ENCODE data around the gene TNFAIP3.
A peak's percentile ranks its signal among the peaks of the same experiment; 100 is the strongest.
"Not testable (repeated sequence)": the region's sequence is repeated elsewhere in the genome, so short reads cannot be mapped to it uniquely, and the experiment has no call there.

The TNFAIP3 gene

DNA sequence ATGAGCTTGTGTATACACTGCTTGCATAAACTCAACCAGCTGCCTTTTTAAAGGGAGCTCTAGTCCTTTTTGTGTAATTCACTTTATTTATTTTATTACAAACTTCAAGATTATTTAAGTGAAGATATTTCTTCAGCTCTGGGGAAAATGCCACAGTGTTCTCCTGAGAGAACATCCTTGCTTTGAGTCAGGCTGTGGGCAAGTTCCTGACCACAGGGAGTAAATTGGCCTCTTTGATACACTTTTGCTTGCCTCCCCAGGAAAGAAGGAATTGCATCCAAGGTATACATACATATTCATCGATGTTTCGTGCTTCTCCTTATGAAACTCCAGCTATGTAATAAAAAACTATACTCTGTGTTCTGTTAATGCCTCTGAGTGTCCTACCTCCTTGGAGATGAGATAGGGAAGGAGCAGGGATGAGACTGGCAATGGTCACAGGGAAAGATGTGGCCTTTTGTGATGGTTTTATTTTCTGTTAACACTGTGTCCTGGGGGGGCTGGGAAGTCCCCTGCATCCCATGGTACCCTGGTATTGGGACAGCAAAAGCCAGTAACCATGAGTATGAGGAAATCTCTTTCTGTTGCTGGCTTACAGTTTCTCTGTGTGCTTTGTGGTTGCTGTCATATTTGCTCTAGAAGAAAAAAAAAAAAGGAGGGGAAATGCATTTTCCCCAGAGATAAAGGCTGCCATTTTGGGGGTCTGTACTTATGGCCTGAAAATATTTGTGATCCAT lies 15.3 kb downstream of the TNFAIP3 start:
- peak overlapping the region; percentile 11; the same call in 1 of the 2 replicates for H3K9ac ChIP-seq (ENCODE audit: low read depth, low read length)
- H3K4me1 ChIP-seq (ENCODE audit: insufficient read depth, low read length): peaks cover 66% of the 10 kb centered on the region
- no peaks in the 10 kb centered on the region for H3K27me3 ChIP-seq (ENCODE audit: insufficient read depth, low read length, poor library complexity)
- H4K20me1 ChIP-seq (ENCODE audit: insufficient read depth, low read length): peaks cover 8% of the 10 kb centered on the region
- ATAC-seq (ENCODE audit: insufficient read depth, low read depth) (peak; percentile 69), DNase-seq (peak; percentile 34)
- peaks cover 62% of the 10 kb centered on the region for H3K36me3 ChIP-seq (ENCODE audit: insufficient read depth, low read length)
- no peak overlapping the region for H3K4me2 ChIP-seq (ENCODE audit: insufficient read depth, low read length)
- no peaks in the 10 kb centered on the region for H3K9me3 ChIP-seq (ENCODE audit: insufficient read depth, low read length, severe bottlenecking)
- TF ChIP-seq, protein P1, sequence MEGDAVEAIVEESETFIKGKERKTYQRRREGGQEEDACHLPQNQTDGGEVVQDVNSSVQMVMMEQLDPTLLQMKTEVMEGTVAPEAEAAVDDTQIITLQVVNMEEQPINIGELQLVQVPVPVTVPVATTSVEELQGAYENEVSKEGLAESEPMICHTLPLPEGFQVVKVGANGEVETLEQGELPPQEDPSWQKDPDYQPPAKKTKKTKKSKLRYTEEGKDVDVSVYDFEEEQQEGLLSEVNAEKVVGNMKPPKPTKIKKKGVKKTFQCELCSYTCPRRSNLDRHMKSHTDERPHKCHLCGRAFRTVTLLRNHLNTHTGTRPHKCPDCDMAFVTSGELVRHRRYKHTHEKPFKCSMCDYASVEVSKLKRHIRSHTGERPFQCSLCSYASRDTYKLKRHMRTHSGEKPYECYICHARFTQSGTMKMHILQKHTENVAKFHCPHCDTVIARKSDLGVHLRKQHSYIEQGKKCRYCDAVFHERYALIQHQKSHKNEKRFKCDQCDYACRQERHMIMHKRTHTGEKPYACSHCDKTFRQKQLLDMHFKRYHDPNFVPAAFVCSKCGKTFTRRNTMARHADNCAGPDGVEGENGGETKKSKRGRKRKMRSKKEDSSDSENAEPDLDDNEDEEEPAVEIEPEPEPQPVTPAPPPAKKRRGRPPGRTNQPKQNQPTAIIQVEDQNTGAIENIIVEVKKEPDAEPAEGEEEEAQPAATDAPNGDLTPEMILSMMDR (IDR thresholded peaks at IDR 0.05; ENCODE audit: borderline replicate concordance, extremely low read depth, low read length, poor library complexity, severe bottlenecking): no peak
- peaks cover 29% of the 10 kb centered on the region for H3K79me2 ChIP-seq (ENCODE audit: insufficient read depth, low read length)
- no peak overlapping the region for H2AFZ ChIP-seq (ENCODE audit: low read depth, low read length)
- H3K4me3 ChIP-seq (ENCODE audit: low read depth in 1 of 2, low read length in 2 of 2): no peak overlapping the region
- H3K27ac ChIP-seq (ENCODE audit: low read length): peak overlapping the region; percentile 75

DNA sequence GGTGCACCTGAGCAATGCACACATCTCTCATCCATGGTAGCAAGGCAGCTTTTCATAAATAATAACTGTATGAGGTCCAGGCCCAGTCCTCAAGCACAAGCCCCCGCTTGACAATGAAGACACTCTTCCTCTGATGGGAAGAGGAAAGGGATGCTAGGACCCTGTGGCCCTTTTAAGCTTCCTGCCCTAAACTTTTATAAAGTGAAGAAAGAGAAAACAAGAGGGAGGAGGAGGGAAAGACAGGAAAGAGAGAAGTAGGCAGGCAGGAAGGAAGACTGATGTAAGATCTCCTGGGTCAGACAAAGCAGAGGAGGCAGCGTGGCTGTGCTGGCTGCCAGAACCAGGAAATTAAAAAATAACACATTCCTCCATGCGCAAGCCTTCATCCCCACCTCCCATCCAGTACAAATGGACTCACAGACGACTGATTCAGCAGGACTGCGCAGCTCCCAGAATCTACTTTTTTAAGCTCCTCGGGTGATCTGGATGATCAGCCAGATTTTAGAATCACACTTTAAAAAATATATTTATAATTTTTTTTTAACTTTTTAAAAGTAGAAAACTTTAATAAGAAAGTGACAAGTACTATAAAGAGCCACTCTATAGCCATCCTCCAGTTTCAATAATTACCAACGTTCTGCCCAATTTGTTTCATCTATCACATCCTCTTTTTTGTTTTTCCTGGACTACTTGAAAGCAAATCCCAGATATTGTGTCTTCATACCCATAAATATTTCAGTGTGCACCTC lies 16.5 kb downstream of the TNFAIP3 start:
- Histone ChIP-seq H3K9ac (ENCODE audit: low read depth, low read length) (peak overlapping the region; percentile 19; the same call in 1 of the 2 replicates), H4K20me1 (ENCODE audit: insufficient read depth, low read length) (peaks cover 8% of the 10 kb centered on the region), H3K27ac (ENCODE audit: low read length) (peak overlapping the region; percentile 79), H3K9me3 (ENCODE audit: insufficient read depth, low read length, severe bottlenecking) (no peaks in the 10 kb centered on the region), H3K4me1 (ENCODE audit: insufficient read depth, low read length) (peaks cover 59% of the 10 kb centered on the region), H3K4me2 (ENCODE audit: insufficient read depth, low read length) (peak overlapping the region; percentile 9; the same call in 1 of the 2 replicates), H3K4me3 (ENCODE audit: low read depth in 1 of 2, low read length in 2 of 2) (no peak overlapping the region), H3K79me2 (ENCODE audit: insufficient read depth, low read length) (peaks cover 18% of the 10 kb centered on the region), H3K27me3 (ENCODE audit: insufficient read depth, low read length, poor library complexity) (no peaks in the 10 kb centered on the region), H3K36me3 (ENCODE audit: insufficient read depth, low read length) (peaks cover 50% of the 10 kb centered on the region), H2AFZ (ENCODE audit: low read depth, low read length) (peak overlapping the region; percentile 9; the same call in 1 of the 2 replicates)
- peak; percentile 80 for ATAC-seq (ENCODE audit: insufficient read depth, low read depth)
- DNase-seq: peak; percentile 60
- TF ChIP-seq, protein P1 (IDR thresholded peaks at IDR 0.05; ENCODE audit: borderline replicate concordance, extremely low read depth, low read length, poor library complexity, severe bottlenecking): no peak
- no peak for TF ChIP-seq EZH2 (IDR thresholded peaks at IDR 0.05; ENCODE audit: borderline replicate concordance, low read depth, low read length, severe bottlenecking)

DNA sequence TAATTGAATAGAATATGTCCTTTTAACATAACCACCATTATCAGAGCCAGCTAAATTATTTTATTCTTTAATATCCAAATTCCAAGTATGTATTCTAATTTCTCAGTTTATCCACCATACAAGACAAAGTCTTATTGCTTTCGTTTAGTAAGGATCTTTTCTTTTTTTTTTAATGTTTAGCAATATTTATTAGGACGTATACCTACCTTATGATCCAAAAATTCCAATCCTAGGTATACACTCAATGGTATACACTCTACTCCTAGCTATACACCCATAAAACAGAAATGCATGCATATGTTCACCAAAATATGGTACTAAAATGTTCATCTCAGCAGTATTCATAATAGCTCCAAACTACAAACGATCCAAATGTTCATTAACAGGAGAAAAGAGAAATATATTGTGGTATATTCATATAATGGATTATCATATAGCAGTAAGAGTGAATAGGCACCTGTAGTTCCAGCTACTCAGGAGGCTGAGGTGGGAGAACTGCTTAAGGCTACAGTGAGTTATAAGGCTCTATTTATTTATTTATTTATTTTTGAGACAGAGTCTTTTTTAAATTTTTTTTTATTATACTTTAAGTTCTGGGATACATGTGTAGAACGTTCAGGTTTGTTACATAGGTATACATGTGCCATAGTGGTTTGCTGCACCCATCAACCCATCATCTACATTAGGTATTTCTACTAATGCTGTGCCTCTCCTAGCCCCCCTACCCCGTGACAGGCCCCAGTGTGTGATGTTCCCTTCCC lies 17.3 kb downstream of the TNFAIP3 start:
- TF ChIP-seq, protein P1 (IDR thresholded peaks at IDR 0.05; ENCODE audit: borderline replicate concordance, extremely low read depth, low read length, poor library complexity, severe bottlenecking): no peak
- TF ChIP-seq EZH2 (IDR thresholded peaks at IDR 0.05; ENCODE audit: borderline replicate concordance, low read depth, low read length, severe bottlenecking): no peak
- Histone ChIP-seq H3K9me3 (ENCODE audit: insufficient read depth, low read length, severe bottlenecking) (no peaks in the 10 kb centered on the region), H2AFZ (ENCODE audit: low read depth, low read length) (no peak overlapping the region), H3K27ac (ENCODE audit: low read length) (peak overlapping the region; percentile 79), H3K4me2 (ENCODE audit: insufficient read depth, low read length) (no peak overlapping the region), H3K79me2 (ENCODE audit: insufficient read depth, low read length) (peaks cover 11% of the 10 kb centered on the region), H3K36me3 (ENCODE audit: insufficient read depth, low read length) (peaks cover 43% of the 10 kb centered on the region), H3K27me3 (ENCODE audit: insufficient read depth, low read length, poor library complexity) (no peaks in the 10 kb centered on the region), H3K4me1 (ENCODE audit: insufficient read depth, low read length) (peaks cover 52% of the 10 kb centered on the region), H4K20me1 (ENCODE audit: insufficient read depth, low read length) (peaks cover 3% of the 10 kb centered on the region; the same call in 1 of the 2 replicates), H3K9ac (ENCODE audit: low read depth, low read length) (peak overlapping the region; percentile 19; the same call in 1 of the 2 replicates), H3K4me3 (ENCODE audit: low read depth in 1 of 2, low read length in 2 of 2) (no peak overlapping the region)
- DNase-seq (no peak), ATAC-seq (ENCODE audit: insufficient read depth, low read depth) (no peak)

DNA sequence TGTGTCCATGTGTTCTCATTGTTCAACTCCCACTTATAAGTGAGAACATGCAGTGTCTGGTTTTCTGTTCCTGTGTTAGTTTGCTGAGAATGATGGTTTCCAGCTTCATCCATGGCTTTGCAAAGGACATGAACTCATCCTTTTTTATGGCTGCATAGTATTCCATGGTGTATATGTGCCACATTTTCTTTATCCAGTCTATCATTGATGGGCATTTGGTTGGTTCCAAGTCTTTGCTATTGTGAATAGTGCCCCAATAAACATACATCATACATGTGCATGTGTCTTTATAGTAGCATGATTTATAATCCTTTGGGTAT lies 17.8 kb downstream of the TNFAIP3 start:
- H3K27ac ChIP-seq (ENCODE audit: low read length); H3K4me3 ChIP-seq (ENCODE audit: low read depth in 1 of 2, low read length in 2 of 2); H3K4me2 ChIP-seq (ENCODE audit: insufficient read depth, low read length); H2AFZ ChIP-seq (ENCODE audit: low read depth, low read length); H3K27me3 ChIP-seq (ENCODE audit: insufficient read depth, low read length, poor library complexity); H3K9ac ChIP-seq (ENCODE audit: low read depth, low read length); H4K20me1 ChIP-seq (ENCODE audit: insufficient read depth, low read length); H3K79me2 ChIP-seq (ENCODE audit: insufficient read depth, low read length); DNase-seq; H3K9me3 ChIP-seq (ENCODE audit: insufficient read depth, low read length, severe bottlenecking); ATAC-seq (ENCODE audit: insufficient read depth, low read depth): not testable (repeated sequence)
- H3K4me1 ChIP-seq (ENCODE audit: insufficient read depth, low read length): peaks cover 46% of the 10 kb centered on the region
- H3K36me3 ChIP-seq (ENCODE audit: insufficient read depth, low read length): peaks cover 37% of the 10 kb centered on the region

DNA sequence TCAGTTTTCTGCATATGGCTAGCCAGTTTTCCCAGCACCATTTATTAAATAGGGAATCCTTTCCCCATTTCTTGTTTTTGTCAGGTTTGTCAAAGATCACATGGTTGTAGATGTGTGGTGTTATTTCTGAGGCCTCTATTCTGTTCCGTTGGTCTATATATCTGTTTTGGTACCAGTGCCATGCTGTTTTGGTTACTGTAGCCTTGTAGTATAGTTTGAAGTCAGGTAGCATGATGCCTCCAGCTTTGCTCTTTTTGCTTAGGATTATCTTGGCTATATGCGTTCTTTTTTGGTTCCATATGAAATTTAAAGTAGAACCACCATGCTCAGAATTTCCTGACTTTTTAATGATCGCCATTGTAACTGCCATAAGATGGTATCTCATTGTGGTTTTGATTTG lies 19.2 kb downstream of the TNFAIP3 start:
- peaks cover 24% of the 10 kb centered on the region for H3K36me3 ChIP-seq (ENCODE audit: insufficient read depth, low read length)
- H3K9me3 ChIP-seq (ENCODE audit: insufficient read depth, low read length, severe bottlenecking); DNase-seq; H3K27me3 ChIP-seq (ENCODE audit: insufficient read depth, low read length, poor library complexity); H2AFZ ChIP-seq (ENCODE audit: low read depth, low read length); H3K4me2 ChIP-seq (ENCODE audit: insufficient read depth, low read length); H3K27ac ChIP-seq (ENCODE audit: low read length); H3K79me2 ChIP-seq (ENCODE audit: insufficient read depth, low read length); H4K20me1 ChIP-seq (ENCODE audit: insufficient read depth, low read length); ATAC-seq (ENCODE audit: insufficient read depth, low read depth); H3K9ac ChIP-seq (ENCODE audit: low read depth, low read length); H3K4me3 ChIP-seq (ENCODE audit: low read depth in 1 of 2, low read length in 2 of 2): not testable (repeated sequence)
- H3K4me1 ChIP-seq (ENCODE audit: insufficient read depth, low read length): peaks cover 33% of the 10 kb centered on the region
